G401 (cell line): ENCODE measurements around the gene OVOL3. TPM values are rescaled to one million over a fixed set of nuclear protein-coding genes. Genes with fewer than 3 reads are reported as not detected.

ENCODE experiments used
- DNase-seq: peaks from one replicate; pipeline ENCODE4 v3.0.0-alpha.2; 2015; ENCODE audit warnings: low spot score
- in situ Hi-C: cut with HindIII; loops from 2 replicates; pipeline ENCODE4 v1.10.0; 2016; ENCODE audit warnings: low sequenced_read_pairs, mixed read lengths
- total RNA-seq: library from RNA; depleted of rRNA; stranded (reverse); fragments of >200 nt; shearing (Covaris generic); gene quantifications from 2 replicates; pipeline ENCODE4 v1.2.3, GENCODE V29; 2014; rRNA removed

OVOL3 gene
- total RNA-seq, 1 experiment from 2014 or later: not detected

DNA sequence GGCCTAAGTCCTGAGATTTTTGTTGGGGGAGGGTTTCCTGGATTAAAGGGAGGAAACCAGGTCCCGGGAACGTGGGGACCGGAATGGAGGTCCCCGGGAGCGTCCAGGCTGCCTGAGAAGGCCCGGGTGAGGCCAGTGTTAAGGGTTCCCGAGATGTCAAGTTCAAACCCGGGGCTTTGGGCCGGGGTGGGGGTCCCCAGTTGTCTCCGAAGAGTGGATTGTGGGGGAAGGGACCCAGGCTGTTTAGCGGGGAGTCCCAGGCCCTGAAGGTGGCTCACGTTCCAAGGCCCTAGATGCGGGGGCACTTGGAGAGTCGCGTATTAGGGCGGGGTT lies 41.0 kb downstream of the OVOL3 start:
- peak; percentile 18 for DNase-seq
- in situ Hi-C loops: no loop called here

DNA sequence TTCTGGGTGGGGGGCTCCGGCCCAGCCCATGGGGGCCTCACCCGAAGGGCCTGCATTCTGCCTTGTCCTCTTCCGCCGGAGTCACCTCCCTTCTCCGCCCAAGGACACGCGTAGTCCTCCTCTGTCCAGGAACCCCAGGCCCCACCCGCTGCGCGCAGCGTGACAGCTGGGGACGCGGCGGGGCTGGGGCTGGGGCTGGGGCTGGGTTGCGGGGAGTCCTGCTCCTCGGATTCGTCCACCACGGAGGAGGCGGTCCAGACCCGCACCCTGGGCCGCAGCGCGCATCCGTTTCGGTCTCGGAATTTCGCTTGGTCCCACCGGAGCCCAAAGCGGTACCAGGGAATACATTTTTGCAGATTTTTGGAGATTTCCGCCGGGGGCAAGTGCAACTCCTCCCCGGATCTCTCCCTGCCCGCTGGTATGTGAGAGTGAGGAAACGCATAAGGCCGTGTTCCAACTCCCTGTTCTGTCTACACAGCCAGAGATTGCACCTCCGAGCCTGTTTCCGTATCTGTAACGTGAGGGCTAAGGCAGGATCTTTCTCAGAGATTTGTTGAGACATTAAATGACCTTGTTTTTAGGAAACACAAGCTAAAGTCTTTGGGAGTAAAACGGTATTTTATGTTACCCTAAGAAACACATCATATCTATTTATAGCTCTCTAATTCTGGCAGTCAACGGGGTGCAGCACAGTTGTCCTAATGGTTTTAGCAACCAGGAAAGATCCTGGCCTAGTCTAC lies 41.6 kb downstream of the OVOL3 start, which contains the start of gene COX7A1:
TSS of gene COX7A1 (minus strand) at position 96 of the 740 bp plus-strand sequence. CDS start at position 56, 40 bp downstream.
- in situ Hi-C loops: no loop called here
- peak; percentile 70 for DNase-seq

DNA sequence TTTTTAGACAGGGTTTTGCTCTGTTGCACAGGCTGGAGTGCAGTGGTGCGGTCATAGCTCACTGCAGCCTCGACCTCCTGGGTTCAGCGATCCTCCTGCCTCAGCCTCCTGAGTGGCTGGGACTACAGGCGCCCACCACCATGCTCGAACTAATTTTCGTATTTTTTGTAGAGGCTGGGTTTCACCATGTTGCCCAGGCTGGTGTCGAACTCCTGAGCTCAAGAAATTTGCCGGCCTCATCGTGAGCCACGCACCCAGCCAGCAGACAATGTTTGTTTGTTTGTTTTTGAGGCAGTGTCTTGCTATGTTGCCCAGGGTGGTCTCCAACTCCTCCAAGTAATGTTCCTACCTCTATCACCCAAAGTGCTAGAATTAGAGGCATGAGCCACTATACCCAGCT lies 42.2 kb downstream of the OVOL3 start:
- in situ Hi-C loops: no loop called here
- no peak for DNase-seq

DNA sequence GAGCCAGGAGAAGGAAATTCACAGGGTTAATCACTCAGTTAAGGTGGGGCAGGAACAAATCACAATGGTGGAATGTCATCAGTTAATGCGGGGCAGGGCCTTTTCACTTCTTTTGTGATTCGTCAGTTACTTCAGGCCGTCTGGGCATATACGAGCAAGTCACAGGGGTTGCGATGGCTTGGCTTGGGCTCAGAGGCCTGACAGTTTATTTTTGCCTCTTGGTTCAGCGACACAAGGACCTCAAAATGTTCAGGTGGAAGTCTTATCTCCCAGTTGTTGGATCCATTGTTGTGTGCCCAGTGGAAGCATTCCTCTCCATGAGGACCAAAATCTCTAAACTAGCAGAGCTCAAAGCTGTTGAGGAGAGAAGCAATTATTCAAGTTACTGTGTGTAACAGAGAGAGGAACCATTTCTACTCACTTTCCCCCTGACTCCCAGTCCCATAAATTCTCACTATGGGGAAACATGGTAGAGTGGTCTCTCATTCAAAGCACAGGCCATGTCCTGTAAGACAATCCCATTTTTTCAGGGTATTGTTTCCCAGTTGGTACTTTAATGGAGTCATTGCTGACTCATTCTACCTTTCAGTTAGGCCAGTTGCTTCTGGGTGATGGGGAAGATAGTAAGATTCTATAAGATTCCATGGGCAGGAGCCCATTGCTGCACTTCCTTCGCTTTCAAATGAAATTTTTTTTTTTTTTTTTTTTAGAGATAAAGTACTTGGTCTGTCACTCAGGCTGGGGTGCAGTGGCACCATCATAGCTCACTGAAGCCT lies 50.1 kb downstream of the OVOL3 start:
- in situ Hi-C loops: no loop called here
- no peak for DNase-seq

Other genes with a start within 250 kb of the OVOL3 start
- 121 and 133 TPM in 2 replicates for gene APLP1, start 242.6 kb upstream of the OVOL3 start, total RNA-seq
- gene NFKBID, start 210.6 kb upstream of the OVOL3 start, total RNA-seq: 4.1 and 8.4 TPM in 2 replicates
- not detected in 2 replicates for gene HCST, start 208.6 kb upstream of the OVOL3 start, total RNA-seq
- gene TYROBP, start 202.8 kb upstream of the OVOL3 start, total RNA-seq: 7.3 TPM in 1 of 2 replicates, not detected in the other
- gene LRFN3, start 174.8 kb upstream of the OVOL3 start, total RNA-seq: 6.2 and 15.8 TPM in 2 replicates
- gene SDHAF1, start 116.0 kb upstream of the OVOL3 start, total RNA-seq: 41.7 and 46.9 TPM in 2 replicates
- 0.37 and 1.1 TPM in 2 replicates for gene SYNE4, start 102.3 kb upstream of the OVOL3 start, total RNA-seq
- gene ALKBH6, start 96.9 kb upstream of the OVOL3 start, total RNA-seq: 28.2 and 39.3 TPM in 2 replicates
- gene CLIP3, start 78.3 kb upstream of the OVOL3 start, total RNA-seq: 0.37 TPM in 1 of 2 replicates, not detected in the other
- 0.37 and 5.2 TPM in 2 replicates for gene THAP8, start 56.9 kb upstream of the OVOL3 start, total RNA-seq
- gene WDR62, start 56.2 kb upstream of the OVOL3 start, total RNA-seq: 9.7 and 12.9 TPM in 2 replicates
- 120 and 122 TPM in 2 replicates for gene POLR2I, start 3.7 kb downstream of the OVOL3 start, total RNA-seq
- 314 and 477 TPM in 2 replicates for gene TBCB, start 4.3 kb downstream of the OVOL3 start, total RNA-seq
- gene CAPNS1, start 28.9 kb downstream of the OVOL3 start, total RNA-seq: 266 and 370 TPM in 2 replicates
- not detected in 2 replicates for gene COX7A1, start 41.3 kb downstream of the OVOL3 start, total RNA-seq
- 0.74 and 3.5 TPM in 2 replicates for gene ZNF565, start 103.5 kb downstream of the OVOL3 start, total RNA-seq
- 35.3 and 84.9 TPM in 2 replicates for gene ZNF146, start 104.0 kb downstream of the OVOL3 start, total RNA-seq